Right lobe of liver (tissue), 6 donors: ENCODE results near the gene PRTFDC1. TPM values are rescaled to one million over a fixed set of nuclear protein-coding genes. Genes with fewer than 3 reads are reported as not detected.
"Not testable (repeated sequence)": the region's sequence is repeated elsewhere in the genome, so short reads cannot be mapped to it uniquely, and the experiment has no call there.

ENCODE experiments used
- ATAC-seq, 4 donors: fragments of 200-7000 bp; cut with Tn5 transposase; one replicate each; pipeline ENCODE4 v1.9.1; 2020; ENCODE audit warnings: mild to moderate bottlenecking in 4 of 4, moderate library complexity in 4 of 4
- DNase-seq, 3 donors: peaks; one replicate each; pipeline ENCODE4 v3.0.0-alpha.2; 2020
- H3K27ac ChIP-seq, 3 donors: fragments of 200-600 bp; one replicate each; pipeline ENCODE4 v1.8.0; 2022
- H3K27me3 ChIP-seq, 2 donors: fragments of 200-600 bp; one replicate each; pipeline ENCODE4 v1.8.0; 2022
- H3K36me3 ChIP-seq, 4 donors: fragments of 200-600 bp; sonication (generic) in 1 of 4; one replicate each; pipeline versions ENCODE4 v1.5.1 to v1.8.0; 2017 to 2022; ENCODE audit warnings: control low read depth in 1 of 4
- H3K4me1 ChIP-seq, 4 donors: fragments of 200-600 bp; sonication (generic) in 1 of 4; one replicate each; pipeline versions ENCODE4 v1.5.1 to v1.8.0; 2017 to 2022; ENCODE audit warnings: control low read depth in 1 of 4
- H3K4me3 ChIP-seq, 3 donors: fragments of 200-600 bp; one replicate each; pipeline ENCODE4 v1.8.0; 2022
- H3K9me3 ChIP-seq, 4 donors: fragments of 200-600 bp; sonication (generic) in 1 of 4; one replicate each; pipeline versions ENCODE4 v1.5.1 to v1.8.0; 2017 to 2022; ENCODE audit warnings: control low read depth in 1 of 4
- POLR2A ChIP-seq: fragments of 450-650 bp; IDR thresholded peaks from one replicate; pipeline ENCODE4 v1.6.1; 2017; ENCODE audit warnings: antibody characterized with exemption, mild to moderate bottlenecking
- WGBS: methylation state at CpG from one replicate; pipeline ENCODE4 v1.1.6; 2018; ENCODE audit warnings: low coverage, low lambda C conversion rate; ENCODE audit not compliant: insufficient coverage; ENCODE audit errors: missing lambda C conversion rate; 5-methylcytosine and 5-hydroxymethylcytosine counted together
- intact Hi-C, 2 donors: fragments of 100-400 bp; cut with DNase I; formaldehyde crosslinking; loops; one replicate each; pipeline versions ENCODE4 v1.11.2 to v1.14.1; 2022
- total RNA-seq, 6 experiments: library from RNA; depleted of rRNA in 2 of 6; stranded (reverse); fragments of >200 nt in 2 of 6; fragmentation: NEBNext Ultra II Directional in 3 of 6; extraction: Animal tissue kit (Norgen Biotek cat#: 25700) in 3 of 6; gene quantifications; one replicate each; pipeline versions ENCODE4 v1.1.0 to v1.2.4, GENCODE V29; 2016 to 2023
- TF ChIP-seq, protein P1 (sequence below), 4 donors: fragments of 200-600 bp in 3 of 4; fragments of 450-650 bp in 1 of 4; IDR thresholded peaks; one replicate each; pipeline versions ENCODE4 v1.5.1 to v1.8.0; 2016 to 2022; ENCODE audit warnings: antibody characterized with exemption in 4 of 4, mild to moderate bottlenecking in 2 of 4
- donor health status: DM: no; HTN: yes; CAD: no.
- donor health status: DM: no; HTN: no; CAD: no.
- donor health status: DM: no; HTN: no; CAD: no.
- donor health status: DM: no; HTN: yes; CAD: no.
- donor health status: DM: no; HTN: yes; CAD: no.

The PRTFDC1 gene
- total RNA-seq, 6 experiments from 2014 or later: 0.76 to 3.5 (median 1.1) TPM; not detected in 1

DNA sequence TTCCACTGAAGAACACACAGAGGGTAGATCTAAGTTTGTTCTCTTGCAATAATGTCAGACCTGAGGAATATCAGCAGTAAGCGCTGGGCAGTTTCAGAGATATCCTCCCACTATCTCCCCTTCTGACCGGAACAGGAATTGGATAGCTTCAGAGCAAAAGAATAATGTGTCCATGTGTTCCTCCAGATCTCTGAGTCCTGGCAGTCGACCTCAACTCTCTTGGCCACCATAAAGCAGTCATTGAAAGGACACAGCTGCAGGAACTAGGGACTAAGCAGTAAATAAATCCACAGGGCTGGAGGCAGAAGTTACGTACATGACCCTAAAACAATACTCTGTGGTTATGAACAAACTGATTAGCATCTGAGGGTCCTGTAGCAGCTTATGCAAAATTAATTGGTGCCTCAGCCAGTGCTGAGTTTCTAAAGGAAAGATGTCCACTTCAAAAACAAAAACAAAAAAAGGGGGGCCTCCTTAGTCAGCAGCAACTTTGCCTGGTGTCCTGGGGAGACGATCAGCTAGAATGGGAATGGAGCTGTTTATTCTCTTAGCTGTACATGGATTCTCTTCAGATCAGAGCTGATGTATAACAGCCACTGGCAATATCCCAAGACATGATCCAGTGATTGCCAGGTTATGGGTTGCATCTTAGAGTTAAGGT, 6.4 kb upstream of the PRTFDC1 start:
- Histone ChIP-seq H3K4me3 (no peak overlapping the region), H3K27ac (peak overlapping the region in 1 of 3 donors; percentile 9), H3K27me3 (no peaks in the 10 kb centered on the region), H3K9me3 (no peaks in the 10 kb centered on the region), H3K36me3 (no peaks in the 10 kb centered on the region), H3K4me1 (peaks cover 0 to 17% (median 5%) of the 10 kb centered on the region in 4 donors)
- peak in 2 of 4 donors; percentile 11 to 52 for ATAC-seq
- DNase-seq: no peak
- intact Hi-C loops: no loop called here
- TF ChIP-seq POLR2A: no peak
- TF ChIP-seq, protein P1, sequence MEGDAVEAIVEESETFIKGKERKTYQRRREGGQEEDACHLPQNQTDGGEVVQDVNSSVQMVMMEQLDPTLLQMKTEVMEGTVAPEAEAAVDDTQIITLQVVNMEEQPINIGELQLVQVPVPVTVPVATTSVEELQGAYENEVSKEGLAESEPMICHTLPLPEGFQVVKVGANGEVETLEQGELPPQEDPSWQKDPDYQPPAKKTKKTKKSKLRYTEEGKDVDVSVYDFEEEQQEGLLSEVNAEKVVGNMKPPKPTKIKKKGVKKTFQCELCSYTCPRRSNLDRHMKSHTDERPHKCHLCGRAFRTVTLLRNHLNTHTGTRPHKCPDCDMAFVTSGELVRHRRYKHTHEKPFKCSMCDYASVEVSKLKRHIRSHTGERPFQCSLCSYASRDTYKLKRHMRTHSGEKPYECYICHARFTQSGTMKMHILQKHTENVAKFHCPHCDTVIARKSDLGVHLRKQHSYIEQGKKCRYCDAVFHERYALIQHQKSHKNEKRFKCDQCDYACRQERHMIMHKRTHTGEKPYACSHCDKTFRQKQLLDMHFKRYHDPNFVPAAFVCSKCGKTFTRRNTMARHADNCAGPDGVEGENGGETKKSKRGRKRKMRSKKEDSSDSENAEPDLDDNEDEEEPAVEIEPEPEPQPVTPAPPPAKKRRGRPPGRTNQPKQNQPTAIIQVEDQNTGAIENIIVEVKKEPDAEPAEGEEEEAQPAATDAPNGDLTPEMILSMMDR (IDR thresholded peaks at IDR 0.05): no peak
- WGBS: 69% methylated on average over 5 of the region's 5 CpGs

DNA sequence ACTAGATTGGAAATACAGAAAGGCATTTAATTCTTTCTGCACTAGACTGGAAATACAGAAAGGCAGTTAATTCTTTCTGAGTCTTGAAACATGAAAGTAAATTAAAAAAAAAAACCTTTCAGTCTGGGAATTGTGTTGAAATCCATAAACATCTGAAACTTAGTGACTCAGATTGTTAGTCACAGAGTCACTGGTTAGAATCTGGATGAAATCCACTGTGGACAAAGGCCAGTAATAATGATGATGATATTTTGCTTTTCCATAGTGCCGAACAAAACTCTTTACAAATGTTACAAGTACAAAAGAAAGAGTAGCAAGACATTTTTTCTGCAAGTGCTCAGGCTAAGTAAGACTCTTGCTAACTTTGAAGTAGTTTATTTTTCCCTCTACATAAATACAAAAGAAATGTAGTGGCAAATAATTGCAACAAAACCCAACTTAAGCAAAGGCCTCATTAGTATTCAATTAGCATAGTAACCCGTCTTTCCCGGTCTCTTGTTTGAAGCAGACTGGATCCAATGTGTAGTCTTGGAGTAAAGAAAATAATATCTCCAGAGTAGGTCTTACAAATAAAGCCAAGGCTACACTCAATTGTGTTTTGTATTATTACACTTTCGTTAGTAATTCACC, 5.8 kb upstream of the PRTFDC1 start:
- DNase-seq (no peak), ATAC-seq (peak in 3 of 4 donors; percentile 8 to 64 (median 30))
- WGBS: 46% methylated on average over 3 of the region's 4 CpGs

DNA sequence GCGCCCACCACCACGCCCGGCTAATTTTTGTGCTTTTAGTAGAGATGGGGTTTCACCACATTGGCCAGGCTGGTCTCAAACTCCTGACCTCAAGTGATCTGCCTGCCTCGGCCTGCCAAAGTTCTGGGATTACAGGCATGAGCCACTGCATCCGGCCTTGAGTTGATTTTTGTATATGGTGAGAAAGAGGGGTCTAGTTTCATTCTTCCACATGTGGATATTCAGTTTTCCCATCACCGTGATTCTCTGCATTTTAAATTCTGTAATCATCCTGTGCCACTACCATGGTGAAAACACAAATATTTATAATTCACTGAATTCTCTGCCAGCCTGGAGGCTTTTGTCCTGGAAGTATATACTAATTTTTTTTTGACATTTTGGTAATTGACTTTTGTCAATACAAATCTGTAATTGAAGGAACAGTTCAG, 5.2 kb upstream of the PRTFDC1 start:
- DNase-seq, H3K27me3 ChIP-seq, H3K9me3 ChIP-seq, H3K4me3 ChIP-seq, ATAC-seq, intact Hi-C loops, H3K36me3 ChIP-seq, H3K4me1 ChIP-seq: not testable (repeated sequence)
- 76% methylated on average over 3 of the region's 6 CpGs for WGBS
- H3K27ac ChIP-seq: peak overlapping the region in 1 of 3 donors; percentile 9

More for the DNA sequence above, 5.8 kb upstream of the PRTFDC1 start:
- TF ChIP-seq, protein P1 (IDR thresholded peaks at IDR 0.05): no peak
- TF ChIP-seq POLR2A: no peak
- no peaks in the 10 kb centered on the region for H3K27me3 ChIP-seq
- H3K36me3 ChIP-seq: no peaks in the 10 kb centered on the region
- intact Hi-C loops: no loop called here
- H3K9me3 ChIP-seq: no peaks in the 10 kb centered on the region
- peaks cover 0 to 11% (median 5%) of the 10 kb centered on the region in 4 donors for H3K4me1 ChIP-seq
- no peak overlapping the region for H3K4me3 ChIP-seq
- H3K27ac ChIP-seq: peak overlapping the region in 1 of 3 donors; percentile 9

DNA sequence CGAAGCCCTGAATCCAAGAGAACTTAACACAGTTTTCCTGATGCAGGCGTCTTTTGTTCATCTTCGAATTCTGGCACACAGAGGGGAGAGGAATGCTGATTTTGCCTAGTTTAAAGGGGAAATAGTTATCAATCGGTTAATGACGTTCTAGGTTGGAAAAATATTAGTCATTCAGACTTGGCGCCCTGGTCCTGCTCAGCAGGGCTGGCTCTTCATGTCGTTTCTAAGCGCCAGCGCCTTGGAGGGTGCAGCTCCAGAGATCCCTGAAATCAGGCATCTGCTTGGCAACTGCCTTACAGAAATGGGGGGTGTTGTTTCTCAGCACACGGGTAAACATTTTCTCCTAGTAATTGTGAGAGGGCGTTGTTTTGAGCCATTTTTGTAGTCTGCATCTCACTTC, 1.3 kb upstream of the PRTFDC1 start:
- no peak overlapping the region for H3K4me3 ChIP-seq
- ATAC-seq: no peak

More for the DNA sequence above, 1.3 kb upstream of the PRTFDC1 start:
- H3K27me3 ChIP-seq: no peaks in the 10 kb centered on the region
- TF ChIP-seq POLR2A: no peak
- TF ChIP-seq, protein P1 (IDR thresholded peaks at IDR 0.05): no peak
- H3K27ac ChIP-seq: no peak overlapping the region
- WGBS: 90% methylated on average over 9 of the region's 11 CpGs
- intact Hi-C loops: no loop called here
- H3K9me3 ChIP-seq: no peaks in the 10 kb centered on the region
- no peaks in the 10 kb centered on the region for H3K36me3 ChIP-seq
- no peaks in the 10 kb centered on the region for H3K4me1 ChIP-seq
- DNase-seq: no peak
